HUES64 (cell line): ENCODE measurements around the gene PRMT3.
A peak's percentile ranks its signal among the peaks of the same experiment; 100 is the strongest.
"Not testable (repeated sequence)": the region's sequence is repeated elsewhere in the genome, so short reads cannot be mapped to it uniquely, and the experiment has no call there.

Source experiments
- H3K27ac ChIP-seq: 2 replicates; pipeline ENCODE4 v1.7.0; 2013; ENCODE audit warnings: low read depth, low read length, inconsistent platforms
- H3K27me3 ChIP-seq: 2 replicates; pipeline ENCODE4 v1.6.1; 2013; ENCODE audit warnings: mild to moderate bottlenecking, low read length; ENCODE audit not compliant: insufficient read depth
- H3K36me3 ChIP-seq: 2 replicates; pipeline ENCODE4 v1.6.1; 2013; ENCODE audit warnings: mild to moderate bottlenecking, low read length; ENCODE audit not compliant: insufficient read depth
- H3K4me1 ChIP-seq: 2 replicates; pipeline ENCODE4 v1.6.1; 2013; ENCODE audit warnings: mild to moderate bottlenecking, low read length, moderate library complexity; ENCODE audit not compliant: insufficient read depth
- H3K4me3 ChIP-seq: 2 replicates; pipeline ENCODE4 v1.5.1; 2013; ENCODE audit warnings: mild to moderate bottlenecking, low read length, moderate library complexity
- H3K9ac ChIP-seq: 2 replicates; pipeline ENCODE4 v1.6.1; 2013; ENCODE audit warnings: mild to moderate bottlenecking, low read depth, low read length
- H3K9me3 ChIP-seq: 2 replicates; pipeline ENCODE4 v1.6.1; 2013; ENCODE audit warnings: low read depth, low read length; ENCODE audit not compliant: insufficient read depth
- WGBS: fragments of 150-250, 120-280 bp; methylation state at CpG from one replicate; pipeline ENCODE4 v1.1.7; 2013; ENCODE audit warnings: missing lambda C conversion rate; 5-methylcytosine and 5-hydroxymethylcytosine counted together

The PRMT3 gene

DNA sequence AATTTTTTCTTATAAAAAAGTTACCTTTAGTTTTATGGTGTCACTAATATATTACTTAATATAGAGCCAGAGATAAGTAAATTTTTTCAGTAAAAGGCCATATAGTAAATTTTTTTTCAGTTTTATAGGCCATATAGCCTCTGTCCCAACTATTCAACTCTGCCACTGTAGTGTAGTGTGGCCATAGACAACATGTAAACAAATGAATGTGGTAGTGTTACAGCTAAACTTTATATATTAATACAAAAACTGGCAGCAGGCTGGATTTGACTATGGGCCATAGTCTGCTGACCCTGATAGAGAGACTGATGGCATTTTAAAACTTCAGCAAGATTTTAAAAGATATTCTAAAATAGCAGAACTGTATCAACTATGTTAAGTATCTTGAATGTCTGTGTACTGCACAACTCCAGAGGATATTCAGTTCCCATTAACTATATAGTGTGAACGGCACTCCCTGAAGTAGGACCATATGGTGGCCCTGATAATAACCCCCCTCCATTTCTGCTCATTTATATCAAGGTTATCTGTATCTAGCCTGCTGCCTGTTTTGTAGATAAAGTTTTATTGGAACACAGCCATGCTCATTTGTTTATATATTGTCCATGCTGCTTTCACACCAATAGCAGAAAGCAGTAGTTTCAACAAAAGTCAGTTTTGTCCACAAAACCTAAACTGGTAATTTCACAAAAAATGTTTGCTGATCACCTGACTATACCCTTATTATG, 71.6 kb downstream of the PRMT3 start:
- Histone ChIP-seq H3K36me3 (peaks cover 17% of the 10 kb centered on the region; the same call in 1 of the 2 replicates), H3K27ac (no peak overlapping the region), H3K4me1 (no peaks in the 10 kb centered on the region), H3K27me3 (no peaks in the 10 kb centered on the region), H3K9ac (no peak overlapping the region), H3K9me3 (no peaks in the 10 kb centered on the region), H3K4me3 (no peak overlapping the region)
- 93% methylated on average over 1 of the region's 1 CpG for WGBS

DNA sequence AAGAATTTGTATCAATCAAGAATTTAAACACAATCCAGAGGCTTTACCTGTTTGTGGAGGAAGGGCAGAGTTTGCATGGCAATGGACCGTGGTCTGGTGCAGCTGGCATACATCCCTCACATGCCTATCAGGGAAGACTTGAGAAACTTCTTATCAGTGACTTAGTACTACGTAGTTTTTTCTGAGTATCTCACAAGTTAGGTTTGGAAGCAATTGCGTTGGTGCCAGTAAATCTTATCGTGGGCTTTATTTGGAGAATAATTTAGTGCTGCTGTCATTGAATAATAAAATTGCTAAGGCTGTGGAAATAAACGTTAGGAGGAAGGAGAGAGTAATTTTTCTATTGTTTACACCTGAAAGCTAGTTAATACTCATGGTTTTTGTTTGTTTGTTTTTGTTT, 72.3 kb downstream of the PRMT3 start:
- Histone ChIP-seq H3K27me3 (no peaks in the 10 kb centered on the region), H3K36me3 (0 out of 2 replicates have a peak, but pooled peaks cover 18% of the 10 kb centered on the region)
- WGBS: 91% methylated on average over 5 of the region's 5 CpGs

DNA sequence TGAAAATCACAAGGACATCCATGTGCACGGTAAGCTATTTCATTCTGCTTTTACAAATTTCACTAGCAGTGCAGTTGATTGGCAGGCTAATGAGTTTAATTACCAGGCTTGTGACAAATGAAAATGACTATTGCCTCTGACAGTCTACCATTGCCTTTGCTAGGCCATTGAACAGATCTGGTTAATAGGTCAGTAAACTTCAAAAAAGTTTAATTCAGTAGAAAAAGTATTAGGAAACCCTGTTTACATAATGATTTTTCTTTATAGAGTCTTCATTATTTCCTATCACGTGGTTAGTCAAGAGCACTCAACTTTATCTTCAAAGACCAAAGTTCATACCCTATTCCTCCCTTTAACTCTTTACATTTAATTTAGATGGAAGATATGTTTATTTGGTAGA, 77.0 kb downstream of the PRMT3 start:
- Histone ChIP-seq H3K4me1 (no peaks in the 10 kb centered on the region), H3K4me3 (no peak overlapping the region), H3K36me3 (0 out of 2 replicates have a peak, but pooled peaks cover 21% of the 10 kb centered on the region), H3K9ac (no peak overlapping the region), H3K27me3 (no peaks in the 10 kb centered on the region), H3K9me3 (no peaks in the 10 kb centered on the region), H3K27ac (no peak overlapping the region)
- WGBS: 98% methylated on average over 2 of the region's 2 CpGs

More for the DNA sequence above, 72.3 kb downstream of the PRMT3 start:
- Histone ChIP-seq H3K4me1 (no peaks in the 10 kb centered on the region), H3K4me3 (no peak overlapping the region), H3K9me3 (no peaks in the 10 kb centered on the region), H3K27ac (no peak overlapping the region), H3K9ac (no peak overlapping the region)

DNA sequence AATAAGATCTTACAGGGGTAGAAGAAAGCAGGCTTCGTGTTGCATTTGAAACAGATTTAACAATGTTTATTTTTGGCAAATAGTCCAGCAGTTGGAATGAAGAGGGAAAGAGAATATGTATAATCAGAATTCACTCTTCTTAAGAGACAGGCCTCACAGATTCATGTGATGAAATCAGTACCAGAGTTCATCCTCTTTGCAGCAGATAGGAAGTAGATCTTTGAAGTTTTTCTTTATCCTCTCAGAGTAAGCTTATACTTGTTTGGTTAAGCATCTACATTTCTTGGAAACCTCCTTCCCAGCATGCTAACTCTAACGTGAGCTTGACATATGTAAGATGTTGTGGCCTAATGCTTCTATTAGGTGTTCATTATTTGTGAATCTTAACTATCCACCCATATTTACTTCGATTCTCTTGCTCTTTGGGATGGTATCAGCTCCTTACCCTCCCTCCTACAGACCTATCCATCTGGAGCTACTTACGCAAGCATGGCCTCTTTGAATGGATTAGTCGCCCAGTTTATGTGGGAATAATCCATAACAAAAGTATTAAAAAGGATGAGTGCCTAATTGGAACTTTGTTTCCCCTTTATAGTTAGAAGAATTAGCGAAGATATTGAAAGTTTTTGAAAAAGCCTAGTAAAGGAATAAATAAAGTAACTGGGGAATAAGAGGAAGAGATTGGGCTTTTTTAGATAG, 80.1 kb downstream of the PRMT3 start:
- no peaks in the 10 kb centered on the region for H3K27me3 ChIP-seq
- H3K9me3 ChIP-seq: peaks cover 4% of the 10 kb centered on the region; the same call in 1 of the 2 replicates
- 0 out of 2 replicates have a peak, but pooled peaks cover 12% of the 10 kb centered on the region for H3K36me3 ChIP-seq
- no peak overlapping the region for H3K27ac ChIP-seq
- H3K4me1 ChIP-seq: no peaks in the 10 kb centered on the region
- H3K9ac ChIP-seq: no peak overlapping the region
- 92% methylated on average over 5 of the region's 6 CpGs for WGBS
- H3K4me3 ChIP-seq: no peak overlapping the region

DNA sequence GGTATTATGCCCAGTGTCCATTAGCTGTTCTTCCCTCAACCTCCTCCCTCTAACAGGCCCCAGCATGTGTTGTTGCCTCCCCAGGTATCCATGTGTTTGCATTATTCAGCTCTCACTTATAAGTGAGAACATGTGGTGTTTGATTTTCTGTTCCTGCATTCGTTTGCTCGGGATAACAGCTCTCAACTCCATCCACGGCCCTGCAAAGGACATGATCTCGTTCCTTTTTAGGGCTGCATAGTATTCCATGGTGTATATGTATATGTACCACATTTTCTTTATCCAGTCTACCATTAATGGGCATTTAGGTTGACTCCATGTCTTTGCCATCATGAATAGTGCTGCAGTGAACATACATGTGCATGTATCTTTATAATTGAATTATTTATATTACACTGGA, 82.8 kb downstream of the PRMT3 start:
- 100% methylated on average over 3 of the region's 4 CpGs for WGBS
- peaks cover 4% of the 10 kb centered on the region; the same call in 1 of the 2 replicates for H3K9me3 ChIP-seq
- H3K36me3 ChIP-seq: 0 out of 2 replicates have a peak, but pooled peaks cover 3% of the 10 kb centered on the region

DNA sequence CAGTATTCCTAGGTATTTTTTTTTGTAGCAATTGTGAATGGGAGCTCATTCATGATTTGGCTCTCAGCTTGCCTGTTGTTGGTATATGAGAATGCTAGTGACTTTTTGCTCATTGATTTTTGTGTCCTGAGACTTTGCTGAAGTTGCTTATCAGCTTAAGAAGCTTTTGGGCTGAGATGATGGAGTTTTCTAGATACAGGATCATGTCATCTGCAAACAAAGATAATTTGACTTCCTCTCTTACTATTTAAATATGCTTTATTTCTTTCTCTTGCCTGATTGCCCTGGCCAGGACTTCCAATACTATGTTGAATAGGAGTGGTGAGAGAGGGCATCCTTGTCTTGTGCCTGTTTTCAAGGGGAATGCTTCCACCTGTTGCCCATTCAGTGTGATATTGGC, 84.4 kb downstream of the PRMT3 start:
- H3K36me3 ChIP-seq: not testable (repeated sequence)

More for the DNA sequence above, 82.8 kb downstream of the PRMT3 start:
- H3K9ac ChIP-seq: no peak overlapping the region
- no peaks in the 10 kb centered on the region for H3K27me3 ChIP-seq
- peaks cover 18% of the 10 kb centered on the region for H3K4me1 ChIP-seq
- no peak overlapping the region for H3K27ac ChIP-seq
- H3K4me3 ChIP-seq: no peak overlapping the region

DNA sequence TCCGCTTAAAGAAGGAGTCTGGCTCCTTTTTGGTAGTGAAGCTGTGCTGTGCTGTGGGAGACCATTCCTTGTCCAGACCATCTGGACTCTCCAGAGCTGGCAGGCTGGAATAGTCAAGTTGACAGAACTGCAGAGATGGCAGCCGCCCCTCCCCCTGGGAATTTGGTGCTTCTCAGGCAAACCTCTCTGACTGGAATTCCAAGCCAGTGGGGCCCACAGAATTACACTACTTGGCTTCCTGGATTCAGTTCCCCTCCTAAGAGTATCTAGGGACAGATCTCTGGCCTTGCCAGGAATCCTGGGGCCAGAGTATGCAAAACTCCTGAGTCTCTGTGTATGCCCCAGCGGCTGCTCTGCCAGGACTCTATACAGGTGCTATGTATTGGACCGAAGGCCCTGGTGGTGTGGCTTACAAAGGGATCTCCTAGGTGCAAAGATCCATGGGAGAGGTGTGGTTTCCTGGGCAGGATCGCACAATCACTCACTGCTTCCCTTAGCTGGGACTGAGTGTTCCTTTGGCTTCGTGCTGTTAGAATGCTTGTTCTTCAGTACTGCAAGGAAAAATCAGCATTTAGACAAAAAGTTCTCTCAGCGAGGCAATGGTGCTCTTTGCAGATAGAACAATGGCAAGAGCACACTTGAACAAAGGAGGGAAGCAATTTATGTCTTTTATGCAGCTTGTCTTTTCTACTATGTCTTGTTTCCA, 86.8 kb downstream of the PRMT3 start:
- no peak overlapping the region for H3K4me3 ChIP-seq
- H3K9ac ChIP-seq: no peak overlapping the region
- H3K27ac ChIP-seq: peak overlapping the region; percentile 65
- H3K9me3 ChIP-seq: peaks cover 4% of the 10 kb centered on the region; the same call in 1 of the 2 replicates
- H3K36me3 ChIP-seq: no peaks in the 10 kb centered on the region
- H3K4me1 ChIP-seq: peaks cover 34% of the 10 kb centered on the region
- 80% methylated on average over 7 of the region's 7 CpGs for WGBS
- H3K27me3 ChIP-seq: no peaks in the 10 kb centered on the region

More for the DNA sequence above, 84.4 kb downstream of the PRMT3 start:
- H3K27ac ChIP-seq, H3K9ac ChIP-seq, H3K27me3 ChIP-seq, H3K4me3 ChIP-seq, H3K9me3 ChIP-seq: not testable (repeated sequence)
- peaks cover 23% of the 10 kb centered on the region for H3K4me1 ChIP-seq

DNA sequence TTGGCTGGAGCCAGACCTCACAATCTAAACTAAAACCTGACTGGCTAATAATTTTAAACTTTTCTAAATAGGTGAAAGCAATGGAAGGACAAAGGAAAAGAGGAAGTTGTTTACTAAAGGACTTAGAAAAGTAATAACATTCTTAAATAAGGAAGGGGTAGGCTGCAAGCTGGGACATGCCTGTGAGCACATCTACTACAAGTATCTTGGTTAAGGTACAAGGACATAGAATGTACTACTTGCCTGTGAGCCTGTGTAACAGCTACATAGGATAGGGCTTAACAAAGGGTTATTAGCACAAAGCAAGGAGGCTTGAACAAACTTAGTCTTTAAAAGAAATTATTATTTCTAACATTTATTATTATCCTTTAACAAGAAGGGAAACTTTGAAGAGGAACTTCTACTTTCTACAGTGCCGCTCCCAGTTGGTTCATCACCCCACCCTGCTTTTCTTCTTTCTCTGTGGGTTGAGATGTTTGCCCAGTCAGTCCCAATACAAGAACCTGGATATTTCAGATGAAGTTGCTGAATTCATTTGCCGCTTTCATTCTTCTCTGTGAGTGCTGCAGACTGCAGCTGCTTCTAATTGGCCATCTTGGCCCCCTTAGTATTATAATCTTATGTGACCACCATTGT, 87.5 kb downstream of the PRMT3 start:
- no peak overlapping the region for H3K4me3 ChIP-seq
- H3K27me3 ChIP-seq: no peaks in the 10 kb centered on the region
- no peak overlapping the region for H3K9ac ChIP-seq
- 100% methylated on average over 2 of the region's 2 CpGs for WGBS
- H3K4me1 ChIP-seq: peaks cover 34% of the 10 kb centered on the region
- peaks cover 4% of the 10 kb centered on the region; the same call in 1 of the 2 replicates for H3K9me3 ChIP-seq
- peak overlapping the region; percentile 65; the same call in 1 of the 2 replicates for H3K27ac ChIP-seq
- no peaks in the 10 kb centered on the region for H3K36me3 ChIP-seq

DNA sequence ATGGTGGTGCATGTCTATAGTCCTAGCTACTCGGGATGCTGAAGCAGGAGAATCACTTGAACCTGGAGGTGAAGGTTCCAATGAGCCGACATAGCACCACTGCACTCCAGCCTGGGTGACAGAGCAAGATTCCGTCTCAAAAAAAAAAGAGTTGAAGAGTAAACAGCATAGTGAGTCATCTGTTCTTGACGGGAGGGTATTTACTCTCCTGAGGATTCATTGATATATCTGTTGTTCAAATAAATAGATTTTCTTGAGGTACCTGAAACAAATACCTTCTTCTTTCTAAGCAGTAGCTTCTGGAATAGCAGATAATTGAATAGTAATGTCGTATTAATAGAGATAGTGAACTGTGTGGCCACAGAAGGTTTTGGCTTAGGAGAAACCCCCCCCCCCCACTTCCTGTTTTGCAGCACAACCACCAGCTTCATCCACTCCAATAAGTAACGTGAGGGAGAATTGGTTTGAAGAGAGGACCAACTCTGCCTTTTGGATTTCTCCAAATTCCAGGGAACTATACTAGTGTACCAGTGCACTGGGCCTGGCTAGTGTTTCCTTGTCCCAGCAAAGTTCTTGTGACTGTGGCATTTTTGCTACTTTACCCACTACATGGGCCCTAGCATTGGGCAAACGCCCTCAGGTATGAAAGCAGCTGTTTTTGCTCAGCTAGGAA, 90.0 kb downstream of the PRMT3 start:
- H3K9ac ChIP-seq: no peak overlapping the region
- no peaks in the 10 kb centered on the region for H3K27me3 ChIP-seq
- H3K4me3 ChIP-seq: no peak overlapping the region
- H3K9me3 ChIP-seq: no peaks in the 10 kb centered on the region
- no peaks in the 10 kb centered on the region for H3K36me3 ChIP-seq
- no peak overlapping the region for H3K27ac ChIP-seq
- peaks cover 34% of the 10 kb centered on the region for H3K4me1 ChIP-seq
- 66% methylated on average over 6 of the region's 7 CpGs for WGBS

DNA sequence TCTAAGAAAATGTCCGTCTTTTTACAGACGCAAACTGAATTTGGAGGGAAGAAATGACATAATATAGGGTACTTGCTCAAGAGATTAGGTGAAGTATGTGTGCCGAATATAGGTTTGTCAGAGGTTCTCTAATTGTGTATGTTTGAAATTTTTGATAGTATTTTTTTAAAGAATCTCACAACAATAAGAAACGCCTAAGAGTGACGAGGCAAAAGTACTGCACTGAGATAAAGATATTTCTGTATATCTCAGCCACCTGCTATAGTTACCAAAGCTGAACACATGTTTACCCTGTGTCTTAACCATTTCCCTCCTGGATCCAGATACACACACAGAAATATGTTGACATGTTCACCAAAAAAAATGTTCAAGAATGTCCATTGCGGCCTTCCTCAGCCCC, 92.0 kb downstream of the PRMT3 start:
- peaks cover 8% of the 10 kb centered on the region for H3K9me3 ChIP-seq
- no peak overlapping the region for H3K9ac ChIP-seq
- H3K27ac ChIP-seq: no peak overlapping the region
- no peak overlapping the region for H3K4me3 ChIP-seq
- peaks cover 6% of the 10 kb centered on the region; the same call in 1 of the 2 replicates for H3K36me3 ChIP-seq
- H3K27me3 ChIP-seq: no peaks in the 10 kb centered on the region
- H3K4me1 ChIP-seq: peaks cover 22% of the 10 kb centered on the region
- WGBS: 94% methylated on average over 6 of the region's 6 CpGs
